COLO668 (cell line): Measurements from ENCODE around the gene THOC1.

Experiments
- DNase-seq: peaks from one replicate; lab custom pipeline; 2025; ENCODE audit not compliant: unreplicated experiment; lab: John Stamatoyannopoulos, UW

Gene THOC1

GRCh38 chr18:215448-216010, 52.3 kb downstream of the THOC1 start:
- no peak for DNase-seq

- DNase-seq: no peak
Observed at GRCh38 chr18:213966-214365, 53.9 kb downstream of the THOC1 start.

- no peak for DNase-seq
Observed at GRCh38 chr18:213505-213904, 54.3 kb downstream of the THOC1 start.

GRCh38 chr18:212780-213179, 55.1 kb downstream of the THOC1 start:
- no peak for DNase-seq

- DNase-seq: no peak
Observed at GRCh38 chr18:211582-211981, 56.3 kb downstream of the THOC1 start.

GRCh38 chr18:210733-211132, 57.1 kb downstream of the THOC1 start:
- DNase-seq: no peak

- DNase-seq: no peak
Observed at GRCh38 chr18:210075-210474, 57.8 kb downstream of the THOC1 start.

- no peak for DNase-seq
Observed at GRCh38 chr18:199768-200167, 68.1 kb downstream of the THOC1 start.

- DNase-seq: no peak
Observed at GRCh38 chr18:199214-199613, 68.6 kb downstream of the THOC1 start.

GRCh38 chr18:195651-196050, 72.2 kb downstream of the THOC1 start:
- DNase-seq: no peak

- DNase-seq: no peak
Observed at GRCh38 chr18:192801-193200, 75.0 kb downstream of the THOC1 start.

GRCh38 chr18:191725-192124, 76.1 kb downstream of the THOC1 start:
- no peak for DNase-seq

- no peak for DNase-seq
Observed at GRCh38 chr18:189254-189653, 78.6 kb downstream of the THOC1 start.

- no peak for DNase-seq
Observed at GRCh38 chr18:183769-184168, 84.1 kb downstream of the THOC1 start.

- no peak for DNase-seq
Observed at GRCh38 chr18:181711-182110, 86.1 kb downstream of the THOC1 start.

GRCh38 chr18:179499-179898, 88.3 kb downstream of the THOC1 start:
- DNase-seq: no peak

GRCh38 chr18:172361-172760, 95.5 kb downstream of the THOC1 start:
- DNase-seq: no peak
